Activated CD8-positive, alpha-beta memory T cell treated with anti-CD3 and anti-CD28 coated beads for 24 hours (primary cell): ENCODE data around the gene TTYH2.

Source experiments
- DNase-seq: peaks from one replicate; pipeline ENCODE4 v3.0.0-alpha.2; 2020

The TTYH2 gene

DNA sequence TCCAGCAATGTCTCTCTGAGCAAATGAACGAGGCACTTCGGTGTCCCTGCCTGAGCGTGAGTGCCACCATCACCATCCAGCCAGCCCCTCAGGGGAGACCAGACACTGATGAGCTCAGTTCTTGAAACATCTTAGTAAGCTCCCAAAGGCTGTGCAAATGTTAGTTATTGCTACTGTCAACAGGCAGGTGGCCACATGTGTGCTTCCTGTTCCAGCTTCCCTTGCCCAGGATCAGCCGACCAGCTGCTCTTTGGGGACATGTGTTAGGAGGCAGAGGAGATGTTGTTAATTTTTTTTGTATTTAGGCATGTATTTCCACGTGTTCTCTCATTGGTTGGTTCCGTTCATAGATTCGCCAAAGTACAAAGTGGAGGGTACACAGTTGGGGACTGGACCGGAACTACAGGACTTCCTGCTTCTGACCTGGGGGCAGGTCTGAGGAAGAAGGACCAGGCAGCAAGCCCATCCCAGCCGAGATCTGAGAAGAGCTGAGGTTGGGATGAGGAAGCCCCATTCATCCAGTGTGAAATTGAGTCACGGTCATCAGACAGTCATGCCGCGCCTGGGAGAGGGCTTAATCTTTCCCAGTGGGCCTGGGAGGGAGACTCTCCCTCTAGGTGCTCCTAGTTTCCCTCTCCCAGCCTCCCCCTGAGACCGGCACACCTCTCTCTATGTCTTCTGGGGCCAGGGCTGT lies 3.8 kb downstream of the TTYH2 start:
- DNase-seq: no peak

DNA sequence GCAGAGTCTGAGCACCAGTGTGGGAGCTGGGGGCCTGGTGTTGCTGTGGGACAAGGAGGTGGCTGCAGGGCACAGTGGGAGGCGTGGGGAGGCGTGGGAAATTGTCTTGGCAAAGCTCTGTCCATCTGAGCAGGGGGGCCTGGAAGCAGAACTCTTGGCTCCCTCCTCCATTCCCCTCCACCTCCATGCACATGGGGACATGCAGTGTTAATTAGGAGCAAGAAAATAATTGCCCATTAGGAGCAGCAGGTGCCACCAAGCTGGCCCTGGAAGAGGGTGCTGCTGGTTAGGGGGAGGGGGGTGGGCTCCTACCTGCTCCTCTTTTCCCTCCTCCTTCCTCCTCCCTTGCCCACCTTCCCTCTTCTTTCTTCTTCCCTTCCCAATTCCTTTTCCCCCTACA lies 4.5 kb downstream of the TTYH2 start:
- no peak for DNase-seq

DNA sequence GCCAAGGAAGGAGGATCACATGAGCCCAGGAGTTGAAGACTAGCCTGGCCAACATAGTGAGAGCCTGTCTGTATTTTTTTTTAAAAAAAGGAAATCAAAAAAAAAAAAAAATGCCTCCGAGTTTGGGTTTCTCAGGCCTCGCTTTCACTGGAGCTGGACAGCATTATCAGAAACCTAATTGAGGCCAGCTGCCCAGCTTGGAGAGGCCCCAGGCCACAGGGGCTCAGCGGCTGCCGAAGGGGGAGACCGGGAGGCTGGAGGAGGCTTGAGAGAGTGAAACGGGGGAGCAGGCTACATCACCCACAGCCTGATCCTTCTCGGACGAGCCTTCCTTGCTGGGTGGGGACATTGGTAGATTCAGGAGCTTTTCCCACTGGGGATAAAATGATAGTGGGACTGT lies 5.1 kb downstream of the TTYH2 start:
- DNase-seq: no peak

DNA sequence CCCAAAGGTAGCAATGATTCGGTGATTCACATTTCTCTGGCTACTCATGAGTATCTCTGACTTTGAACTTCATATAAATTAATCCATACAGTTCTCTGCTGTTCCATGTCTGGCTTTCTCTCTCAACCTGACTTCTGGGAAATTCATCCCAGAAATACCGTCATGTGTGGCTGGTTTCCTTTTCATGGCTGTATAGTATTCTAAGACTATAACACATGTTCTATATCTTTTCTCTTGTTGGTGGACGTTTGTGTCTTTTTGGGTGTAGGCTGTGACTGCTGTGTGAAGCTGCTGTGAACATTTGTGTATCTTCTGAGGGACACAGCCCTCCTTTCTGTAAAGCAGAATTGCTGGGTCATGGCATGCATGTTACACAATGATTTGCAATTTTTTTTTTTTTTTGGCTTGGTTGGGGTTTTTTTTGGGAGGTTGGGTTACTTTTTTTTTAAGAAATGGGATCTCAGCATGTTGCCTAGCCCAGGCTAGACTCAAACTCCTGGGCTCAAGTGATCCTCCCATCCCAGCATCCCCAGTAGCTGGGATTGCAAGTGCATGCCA lies 6.3 kb downstream of the TTYH2 start:
- DNase-seq: no peak

DNA sequence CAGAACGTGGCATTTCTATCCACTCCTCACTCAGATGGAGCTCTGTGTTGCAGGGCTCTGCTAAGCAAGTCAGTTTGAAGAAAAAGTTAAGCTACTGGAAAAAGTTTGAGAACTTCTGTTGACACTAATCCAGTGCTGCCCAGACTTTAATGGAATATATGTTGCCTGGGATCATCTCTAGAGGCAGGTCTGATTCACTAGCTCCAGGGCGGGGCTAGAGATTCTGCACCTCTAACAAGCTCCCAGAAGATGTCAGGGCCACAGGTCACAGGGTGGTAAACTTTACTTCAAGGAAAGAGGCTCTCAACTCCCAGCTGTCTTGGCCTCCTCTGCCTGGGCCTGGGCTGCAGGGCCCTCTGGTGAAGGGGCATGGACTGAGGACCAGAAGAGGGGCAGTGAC lies 6.8 kb downstream of the TTYH2 start:
- no peak for DNase-seq

DNA sequence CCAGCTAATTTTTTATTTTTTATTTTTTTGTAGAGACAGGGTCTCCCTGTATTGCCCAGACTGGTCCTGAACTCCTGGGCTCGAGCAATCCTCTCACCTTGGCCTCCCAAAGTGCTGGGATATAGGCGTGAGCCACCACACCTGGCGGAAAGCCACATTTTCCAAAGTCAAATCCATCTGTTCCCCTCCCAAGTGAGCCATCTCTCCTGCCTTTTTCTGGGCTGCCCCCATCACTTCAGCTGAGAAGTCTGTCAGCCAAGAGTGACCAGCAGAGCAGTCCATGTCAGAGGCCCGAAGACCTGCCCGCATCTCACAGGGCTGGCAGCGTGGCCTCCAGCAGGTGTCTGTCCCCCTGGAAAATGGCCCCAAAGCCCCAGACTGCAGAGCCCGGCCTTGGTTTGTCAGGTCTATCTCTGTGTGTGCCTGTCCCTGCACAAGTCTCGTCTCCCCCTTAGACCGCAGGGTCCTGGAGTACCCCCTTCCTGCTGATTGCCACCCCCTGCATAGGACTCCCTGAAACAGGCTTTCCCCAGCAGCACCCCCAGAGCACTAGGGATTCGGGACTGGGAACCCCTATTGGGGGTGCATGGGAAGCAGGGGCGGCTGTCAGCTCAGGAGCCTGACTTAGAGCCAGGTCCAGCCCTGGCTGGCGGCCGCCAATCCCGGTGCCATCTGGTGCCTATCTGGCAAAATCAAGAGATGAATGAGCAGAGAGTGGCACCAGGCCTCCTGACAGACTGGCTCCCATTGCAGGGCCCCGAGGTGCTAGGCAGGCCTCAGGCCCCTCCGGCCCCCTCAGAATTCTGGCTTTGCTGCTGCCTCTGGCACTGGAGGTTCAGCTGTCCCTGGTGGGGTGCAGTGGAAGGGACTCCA lies 7.8 kb downstream of the TTYH2 start:
- no peak for DNase-seq

DNA sequence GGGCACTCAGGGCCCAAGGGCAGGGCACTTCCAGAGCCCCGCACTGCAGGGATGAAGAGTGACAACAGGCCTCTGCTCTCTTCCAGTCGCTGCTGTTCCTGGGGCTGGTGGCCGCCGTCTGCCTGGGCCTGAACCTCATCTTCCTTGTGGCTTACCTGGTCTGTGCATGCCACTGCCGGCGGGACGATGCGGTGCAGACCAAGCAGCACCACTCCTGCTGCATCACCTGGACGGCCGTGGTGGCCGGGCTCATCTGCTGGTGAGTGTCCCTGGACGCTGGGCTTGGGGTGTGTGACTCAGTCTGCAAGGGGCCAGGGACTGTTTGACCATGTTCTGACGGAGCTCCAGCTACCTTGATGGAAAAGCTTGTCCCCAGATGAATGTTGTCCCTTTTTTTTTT lies 9.0 kb downstream of the TTYH2 start:
- no peak for DNase-seq

DNA sequence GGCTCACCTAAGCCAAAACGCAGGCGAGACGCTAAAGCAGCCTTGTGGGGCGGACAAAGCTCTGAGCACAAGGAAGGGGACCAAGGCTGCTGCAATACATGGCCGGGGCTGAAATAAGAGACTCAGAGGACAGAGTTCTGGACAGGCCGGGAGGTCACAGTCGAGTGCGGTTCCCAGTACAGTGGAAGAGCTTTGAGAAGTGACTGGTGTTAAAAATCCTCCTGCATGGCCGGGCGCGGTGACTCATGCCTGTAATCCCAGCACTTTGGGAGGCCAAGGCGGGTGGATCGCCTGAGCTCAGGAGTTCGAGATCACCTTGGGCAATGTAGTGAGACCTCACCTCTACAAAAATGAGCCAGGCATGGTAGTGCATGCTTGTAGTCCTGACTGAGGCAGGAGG lies 10.5 kb downstream of the TTYH2 start:
- no peak for DNase-seq

DNA sequence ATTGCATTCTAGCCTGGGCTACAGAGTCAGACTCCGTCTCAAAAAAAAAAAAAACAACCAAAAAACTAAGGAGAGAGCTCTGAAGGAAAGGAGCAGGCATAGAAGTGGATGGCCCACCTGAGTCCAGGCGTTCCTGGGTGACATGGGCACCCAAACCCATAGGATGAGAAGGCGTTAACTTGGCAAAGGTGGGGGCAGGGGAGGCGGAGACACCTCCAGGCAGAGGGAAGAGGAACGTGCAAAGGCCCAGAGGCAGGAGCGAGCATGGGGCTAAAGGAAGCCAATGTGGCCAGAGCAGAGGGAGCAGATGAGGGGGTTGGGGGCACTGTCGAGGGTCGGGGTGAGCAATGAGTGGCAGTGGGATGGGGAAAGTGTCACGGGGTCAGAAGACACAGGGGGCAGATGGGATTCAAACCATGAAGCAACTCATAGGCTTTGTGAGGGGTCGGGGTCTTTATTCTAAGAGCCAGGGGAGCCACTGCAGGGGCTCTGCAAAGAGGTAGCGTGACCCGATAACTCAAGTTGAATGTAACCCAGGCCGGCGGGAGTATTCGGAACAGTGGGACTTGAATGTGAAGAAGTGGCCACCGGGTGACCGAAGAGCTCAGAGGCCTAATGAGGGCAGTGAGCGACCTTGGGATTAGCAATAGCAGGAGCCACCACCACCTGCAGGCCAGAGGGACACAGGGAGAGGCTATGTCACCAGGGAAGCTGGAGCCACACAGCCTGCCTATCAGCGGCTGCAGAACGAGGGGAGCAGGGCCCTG lies 11.8 kb downstream of the TTYH2 start:
- DNase-seq: no peak

DNA sequence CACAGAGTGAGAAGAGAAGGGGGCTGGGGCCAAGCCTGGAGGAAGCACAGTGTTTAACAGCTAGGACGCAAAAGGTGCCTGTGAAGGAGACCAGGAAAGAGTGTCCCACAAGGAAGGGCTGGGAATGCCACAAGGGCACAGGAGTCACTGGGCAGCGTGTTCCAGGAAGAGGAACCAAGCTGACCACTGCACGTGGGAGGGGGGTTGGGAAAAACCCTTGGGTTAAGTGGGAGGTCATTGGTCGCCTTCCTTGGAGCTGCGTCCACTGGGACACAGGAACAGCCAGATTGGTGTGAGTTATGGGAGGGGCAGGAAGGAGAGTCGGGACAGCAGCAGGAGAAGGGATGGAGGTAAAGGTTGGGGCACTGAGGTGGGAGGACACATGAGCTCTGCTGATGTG lies 12.9 kb downstream of the TTYH2 start:
- DNase-seq: no peak

DNA sequence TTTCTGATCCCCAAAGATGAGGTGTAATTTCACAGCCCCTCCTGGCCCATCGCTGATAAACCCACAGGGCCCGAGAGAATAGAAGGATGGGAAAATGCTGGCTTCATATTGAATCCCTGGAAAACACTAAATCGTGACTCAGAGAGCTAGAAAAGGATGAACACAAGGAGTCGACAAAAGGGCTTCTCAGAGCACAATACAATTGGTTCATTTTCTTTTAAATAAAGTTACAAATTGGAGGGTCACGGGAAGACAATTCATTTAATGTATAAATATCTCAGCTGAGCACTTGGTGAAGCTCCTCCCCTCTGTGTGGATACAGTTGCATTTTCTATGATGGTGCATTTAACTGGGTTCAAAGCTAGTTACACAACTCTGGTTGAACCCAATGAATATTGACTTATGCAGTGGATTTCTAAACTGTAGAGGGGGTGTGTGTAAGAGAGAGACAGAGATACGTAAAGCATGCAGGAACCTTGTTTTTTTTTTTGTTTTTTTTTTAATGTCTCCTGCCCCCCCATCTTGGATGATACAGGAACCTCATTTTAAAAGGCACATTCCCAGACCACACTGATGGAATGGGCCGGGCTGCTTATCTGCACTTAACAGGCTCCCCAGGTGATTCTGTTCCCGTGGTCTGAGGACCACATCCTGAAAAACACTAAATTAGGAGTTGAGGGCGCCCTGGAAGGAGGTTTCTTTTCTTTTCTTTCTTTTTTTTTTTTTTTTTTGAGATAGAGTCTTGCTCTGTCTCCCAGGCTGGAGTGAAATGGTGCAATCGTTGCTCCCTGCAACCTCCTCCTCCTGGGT lies 14.1 kb downstream of the TTYH2 start:
- no peak for DNase-seq

DNA sequence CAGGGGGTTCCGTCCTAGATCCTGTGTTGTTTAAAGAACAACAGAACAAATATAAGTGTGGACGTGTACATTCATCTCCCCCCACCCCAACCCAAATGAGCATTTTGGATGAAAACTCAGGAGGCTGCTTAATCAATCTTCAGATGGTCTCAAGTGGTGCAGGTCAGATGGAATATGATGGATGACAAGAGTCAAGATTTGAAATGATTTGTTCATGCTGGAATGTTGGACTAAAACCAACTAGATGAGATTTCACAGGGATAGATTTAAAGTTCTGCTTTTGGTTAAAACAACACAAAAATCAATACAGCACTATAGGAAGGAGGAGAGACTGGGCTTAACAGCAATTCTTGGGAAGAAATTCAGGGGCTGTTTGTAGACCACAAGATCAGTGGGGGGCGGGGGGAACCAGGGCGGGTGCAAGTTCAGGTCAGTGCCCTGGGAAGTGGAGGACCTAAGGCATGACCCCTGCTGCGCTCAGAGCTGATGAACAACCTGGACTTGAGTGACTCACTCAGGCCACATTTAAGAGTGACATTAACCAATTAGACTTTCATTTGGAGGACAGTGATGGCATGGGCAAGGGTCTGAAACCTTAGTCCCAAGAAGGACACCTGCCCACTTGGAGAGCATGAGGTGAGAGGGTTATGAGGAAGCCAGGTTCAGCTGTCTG lies 15.1 kb downstream of the TTYH2 start:
- no peak for DNase-seq

DNA sequence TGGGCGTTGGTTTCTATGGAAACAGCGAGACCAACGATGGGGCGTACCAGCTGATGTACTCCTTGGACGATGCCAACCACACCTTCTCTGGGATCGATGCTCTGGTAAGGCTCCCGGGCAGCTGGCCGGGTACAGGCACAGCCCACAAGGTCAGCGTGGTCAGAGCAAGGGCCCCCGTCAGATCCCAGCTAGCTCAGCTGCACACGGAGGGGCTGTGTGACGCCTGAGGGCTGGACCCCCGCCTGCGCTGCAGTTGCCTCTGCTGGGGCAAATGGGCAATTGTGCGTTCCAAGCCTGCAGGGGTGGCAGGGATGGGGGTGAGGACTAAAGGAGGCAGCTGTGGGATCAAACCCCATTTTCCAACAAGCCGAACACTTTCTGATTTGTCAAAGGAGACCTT lies 17.5 kb downstream of the TTYH2 start:
- no peak for DNase-seq

DNA sequence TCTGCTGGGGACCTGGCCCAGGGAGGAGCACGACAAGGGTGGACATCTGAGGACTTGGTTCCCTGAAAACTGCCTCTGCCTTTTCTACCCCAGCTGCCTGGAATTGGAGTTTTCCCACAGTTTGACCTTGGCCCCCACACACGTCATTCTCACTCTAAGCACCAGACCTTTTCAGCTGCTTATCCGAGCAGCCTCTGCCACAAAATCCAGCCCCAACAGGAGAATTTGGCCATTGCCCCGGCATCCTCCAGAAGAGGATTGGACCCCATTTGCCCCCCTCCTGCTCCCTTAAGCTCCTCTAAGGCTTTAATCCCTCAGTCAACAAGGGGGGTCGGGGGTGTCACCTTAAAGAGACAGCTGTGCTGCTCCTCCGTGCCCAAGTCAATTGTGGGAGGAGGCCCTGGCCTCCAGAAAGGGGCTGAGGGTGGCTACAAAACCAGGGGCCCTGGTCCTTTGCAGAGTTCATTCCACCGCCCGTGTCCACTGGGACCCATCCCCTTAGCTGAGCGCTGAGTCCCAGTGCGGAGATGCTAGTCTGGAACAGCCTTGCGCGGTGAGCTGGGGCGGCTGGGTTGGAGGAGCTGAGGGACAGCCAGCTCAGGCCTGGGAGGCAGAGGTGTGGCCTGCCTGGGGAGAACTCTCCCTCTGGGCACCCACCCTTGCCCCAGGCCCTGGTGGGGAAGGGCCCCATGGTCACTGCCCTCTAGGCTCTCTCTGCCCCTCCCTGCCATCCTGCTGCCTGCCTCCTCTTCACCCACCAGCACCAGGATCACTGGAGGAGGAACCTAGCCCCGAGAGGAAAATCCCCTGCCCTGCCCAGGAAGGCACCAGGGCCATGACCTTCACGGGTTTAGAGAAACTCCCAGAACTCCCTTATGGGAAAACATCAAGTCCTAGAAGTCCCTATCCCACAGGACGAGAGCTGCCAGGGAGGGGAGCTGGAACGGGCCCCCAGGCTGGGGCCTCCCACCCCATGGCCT lies 18.8 kb downstream of the TTYH2 start:
- no peak for DNase-seq

DNA sequence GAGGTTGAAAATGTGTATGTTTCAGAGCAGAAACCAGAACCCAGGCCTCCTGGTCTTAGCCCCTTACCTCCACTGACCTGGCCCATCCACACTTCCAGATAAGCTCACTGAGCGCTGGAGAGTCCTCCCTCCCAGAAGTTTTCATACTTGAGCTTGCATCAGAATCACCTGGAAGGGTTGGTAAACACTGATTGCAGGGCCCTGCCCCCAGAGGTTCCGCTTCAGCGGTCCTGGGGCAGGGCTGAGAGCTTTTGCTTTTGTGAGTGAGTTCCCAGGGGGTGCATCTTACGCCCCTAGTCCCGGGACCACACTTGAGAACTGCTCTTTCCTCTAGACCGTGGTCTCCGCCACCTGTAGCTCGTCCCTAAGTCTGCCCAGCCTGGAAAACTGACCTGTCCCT lies 20.6 kb downstream of the TTYH2 start:
- DNase-seq: no peak

DNA sequence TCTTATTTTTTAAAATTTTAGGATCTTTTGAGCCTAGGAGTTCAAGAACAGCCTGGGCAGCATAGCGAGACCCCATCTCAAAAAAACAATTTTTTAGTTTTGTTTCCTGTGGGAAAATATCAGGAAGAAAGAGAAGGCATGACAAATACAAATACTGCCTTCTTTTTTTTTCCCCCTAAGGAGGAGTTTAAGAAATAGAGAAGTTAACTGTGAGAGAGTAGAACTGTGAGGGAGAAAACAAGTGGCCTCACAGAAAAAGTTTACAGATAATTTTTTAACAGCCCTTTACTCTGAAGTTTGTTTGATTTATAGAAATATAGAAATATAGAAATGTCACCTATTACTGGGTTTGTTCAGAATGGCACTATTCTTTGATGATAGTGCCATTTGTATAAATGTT lies 21.1 kb downstream of the TTYH2 start:
- no peak for DNase-seq

DNA sequence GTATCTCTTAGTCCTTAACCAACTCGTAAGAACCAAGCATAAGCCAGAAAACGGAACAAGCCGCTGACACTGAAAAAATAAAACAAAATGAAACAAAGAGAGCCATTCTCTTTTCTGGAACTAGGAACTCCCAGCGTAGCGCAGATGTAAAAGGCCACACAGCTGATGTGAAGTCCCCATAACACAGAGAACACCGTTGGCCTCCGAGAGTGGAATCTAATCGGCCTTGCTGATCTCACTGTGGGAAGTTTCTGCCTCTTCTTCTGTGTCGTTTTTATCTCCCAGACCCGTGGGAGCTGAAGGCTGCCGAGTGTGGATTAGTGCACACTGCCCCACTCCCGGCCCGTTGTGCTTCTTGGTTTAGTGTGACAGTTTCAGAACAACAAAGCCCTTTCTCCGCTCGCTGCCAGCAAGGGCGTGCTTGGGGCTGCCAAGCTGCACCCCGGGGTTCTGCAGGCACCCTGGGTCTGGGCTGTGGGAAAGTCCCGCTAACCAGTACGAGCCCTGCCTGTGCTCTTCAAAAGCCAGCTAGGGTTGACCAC lies 21.7 kb downstream of the TTYH2 start:
- DNase-seq: no peak

DNA sequence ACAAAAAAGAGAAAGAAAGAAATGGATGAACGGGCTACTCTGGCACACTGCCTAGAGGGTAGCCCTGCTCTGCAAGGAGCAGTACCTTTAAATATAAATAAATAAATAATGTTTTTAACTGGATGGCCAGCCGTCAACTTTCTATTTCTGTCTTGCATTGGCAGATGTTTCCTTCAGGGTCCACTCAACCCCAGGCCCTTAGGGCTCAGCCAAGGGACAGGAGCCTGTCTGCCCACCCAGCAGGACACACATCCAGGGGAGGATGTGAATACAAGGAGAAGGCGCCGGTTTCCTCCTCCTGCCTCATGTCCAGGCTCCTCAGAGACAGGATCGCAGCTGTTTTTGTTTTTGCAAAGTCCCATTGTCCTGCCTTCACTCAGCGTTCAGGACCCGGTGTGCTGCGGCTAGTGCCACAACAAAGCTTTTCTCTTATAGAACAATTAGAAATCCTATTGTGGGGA lies 22.6 kb downstream of the TTYH2 start:
- no peak for DNase-seq

DNA sequence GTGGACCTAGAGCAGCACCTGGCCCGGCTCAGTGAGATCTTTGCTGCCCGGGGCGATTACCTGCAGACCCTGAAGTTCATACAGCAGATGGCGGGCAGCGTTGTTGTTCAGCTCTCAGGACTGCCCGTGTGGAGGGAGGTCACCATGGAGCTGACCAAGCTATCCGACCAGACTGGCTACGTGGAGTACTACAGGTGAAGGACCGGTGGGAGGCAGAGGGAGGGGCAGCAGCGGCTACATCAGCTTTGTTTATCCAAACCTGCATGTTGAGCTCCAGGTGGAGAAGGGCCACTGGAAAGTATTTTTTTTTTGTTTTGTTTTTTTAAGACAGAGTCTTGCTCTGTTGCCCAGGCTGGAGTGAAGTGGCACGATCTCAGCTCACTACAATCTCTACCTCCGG lies 23.9 kb downstream of the TTYH2 start:
- no peak for DNase-seq

DNA sequence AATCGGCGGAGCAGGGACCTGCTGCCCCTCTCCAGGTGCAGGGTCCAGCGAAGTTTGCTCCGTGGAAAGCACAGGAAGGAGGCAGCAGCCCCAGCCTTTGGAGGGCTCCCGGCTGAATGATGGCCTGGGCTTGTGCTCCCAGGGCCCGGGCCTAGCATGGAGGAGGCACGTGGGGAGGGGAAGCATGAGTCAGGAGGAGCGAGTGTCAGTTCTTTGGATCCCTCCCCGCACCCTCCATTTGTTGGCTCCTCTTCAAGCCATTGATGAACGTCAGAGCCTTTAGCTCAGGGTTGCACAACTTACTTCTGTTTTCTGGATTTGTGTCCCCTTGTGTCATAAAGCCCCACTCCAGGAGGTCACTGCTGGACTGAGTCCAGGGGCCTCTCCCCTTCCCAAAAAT lies 25.8 kb downstream of the TTYH2 start:
- no peak for DNase-seq
